ENCODE measurements around the gene CANT1.

DNA sequence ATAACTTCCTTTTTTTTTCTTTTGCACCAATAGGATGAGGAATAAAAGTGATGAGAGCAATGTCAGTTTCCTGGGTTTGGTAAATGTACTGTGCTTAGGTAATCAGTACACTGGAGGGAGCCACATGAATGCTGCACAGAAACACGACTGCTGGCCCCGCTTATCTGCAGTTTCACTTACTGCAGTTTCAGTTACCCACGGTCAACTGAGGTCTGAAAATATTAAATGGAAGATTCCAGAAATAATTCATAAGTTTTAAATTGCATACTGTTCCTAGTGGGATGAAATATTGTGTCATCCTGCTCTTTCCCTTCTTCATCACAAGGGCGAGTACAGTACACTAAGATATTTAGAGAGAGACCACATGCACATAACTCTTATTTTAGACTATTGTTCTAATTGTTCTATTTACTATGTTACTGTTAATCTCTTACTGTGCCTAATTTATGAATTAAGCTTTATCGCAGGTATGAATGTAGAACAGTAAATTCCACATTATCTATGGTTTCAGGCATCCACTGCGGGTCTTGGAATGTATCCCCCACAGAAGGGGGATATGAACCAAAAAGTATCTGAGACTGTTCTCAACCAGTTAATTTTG, 23.4 kb downstream of the CANT1 start:
- TF ChIP-seq, protein P1, sequence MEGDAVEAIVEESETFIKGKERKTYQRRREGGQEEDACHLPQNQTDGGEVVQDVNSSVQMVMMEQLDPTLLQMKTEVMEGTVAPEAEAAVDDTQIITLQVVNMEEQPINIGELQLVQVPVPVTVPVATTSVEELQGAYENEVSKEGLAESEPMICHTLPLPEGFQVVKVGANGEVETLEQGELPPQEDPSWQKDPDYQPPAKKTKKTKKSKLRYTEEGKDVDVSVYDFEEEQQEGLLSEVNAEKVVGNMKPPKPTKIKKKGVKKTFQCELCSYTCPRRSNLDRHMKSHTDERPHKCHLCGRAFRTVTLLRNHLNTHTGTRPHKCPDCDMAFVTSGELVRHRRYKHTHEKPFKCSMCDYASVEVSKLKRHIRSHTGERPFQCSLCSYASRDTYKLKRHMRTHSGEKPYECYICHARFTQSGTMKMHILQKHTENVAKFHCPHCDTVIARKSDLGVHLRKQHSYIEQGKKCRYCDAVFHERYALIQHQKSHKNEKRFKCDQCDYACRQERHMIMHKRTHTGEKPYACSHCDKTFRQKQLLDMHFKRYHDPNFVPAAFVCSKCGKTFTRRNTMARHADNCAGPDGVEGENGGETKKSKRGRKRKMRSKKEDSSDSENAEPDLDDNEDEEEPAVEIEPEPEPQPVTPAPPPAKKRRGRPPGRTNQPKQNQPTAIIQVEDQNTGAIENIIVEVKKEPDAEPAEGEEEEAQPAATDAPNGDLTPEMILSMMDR (IDR thresholded peaks at IDR 0.05) = no peak
- TF ChIP-seq POLR2AphosphoS5 (IDR thresholded peaks at IDR 0.05) = no peak

Data from breast epithelium (tissue), 3 donors.